Heart right ventricle (tissue), 16 donors: Measurements from ENCODE around the gene SHISA6. TPM values are rescaled to one million over a fixed set of nuclear protein-coding genes. Genes with fewer than 3 reads are reported as not detected.
"Not testable (repeated sequence)": the region's sequence is repeated elsewhere in the genome, so short reads cannot be mapped to it uniquely, and the experiment has no call there.

ENCODE experiments used
- ATAC-seq, 8 donors: fragments of 200-7000 bp; cut with Tn5 transposase; one replicate each; pipeline ENCODE4 v1.9.1; 2020; ENCODE audit warnings: mild to moderate bottlenecking in 8 of 8, moderate library complexity in 8 of 8, moderate number of reproducible peaks in 1 of 8
- DNase-seq, 2 donors: peaks; one replicate each; pipeline ENCODE4 v3.0.0-alpha.2; 2020
- H3K27ac ChIP-seq, 10 donors: fragments of 200-600 bp; sonication (generic) in 2 of 10; one replicate each; pipeline versions ENCODE4 v1.5.0 to v1.8.0; 2020 to 2022; ENCODE audit warnings: mild to moderate bottlenecking in 3 of 10
- H3K27me3 ChIP-seq, 7 donors: fragments of 200-600 bp; one replicate each; pipeline ENCODE4 v1.8.0; 2021 to 2022; ENCODE audit warnings: mild to moderate bottlenecking in 2 of 7
- H3K36me3 ChIP-seq, 9 donors: fragments of 200-600 bp; sonication (generic) in 1 of 9; one replicate each; pipeline versions ENCODE4 v1.5.0 to v1.8.0; 2020 to 2022; ENCODE audit warnings: mild to moderate bottlenecking in 2 of 9
- H3K4me1 ChIP-seq, 9 donors: fragments of 200-600 bp; sonication (generic) in 1 of 9; one replicate each; pipeline versions ENCODE4 v1.5.0 to v1.8.0; 2020 to 2022; ENCODE audit warnings: mild to moderate bottlenecking in 4 of 9
- H3K4me3 ChIP-seq, 10 donors: fragments of 200-600 bp; sonication (generic) in 2 of 10; one replicate each; pipeline versions ENCODE4 v1.5.0 to v1.8.0; 2020 to 2022; ENCODE audit warnings: mild to moderate bottlenecking in 7 of 10, moderate library complexity in 2 of 10
- H3K9me3 ChIP-seq, 11 donors: fragments of 200-600 bp in 10 of 11; sonication (generic) in 2 of 11; one replicate each; pipeline versions ENCODE4 v1.5.0 to v1.8.0; 2013 to 2022; ENCODE audit warnings: mild to moderate bottlenecking in 2 of 11, control low read depth in 1 of 11, moderate library complexity in 1 of 11
- CTCF ChIP-seq, 9 donors: fragments of 200-600 bp; sonication (generic) in 2 of 9; IDR thresholded peaks; one replicate each; pipeline versions ENCODE4 v1.5.0 to v1.8.0; 2021 to 2022; ENCODE audit warnings: antibody characterized with exemption in 9 of 9, mild to moderate bottlenecking in 5 of 9, moderate library complexity in 1 of 9
- WGBS, 2 donors: extraction: QIAGEN DNeasy Blood & Tissue Kit; methylation state at CpG; one replicate each; pipeline ENCODE4 v1.1.7; 2013; ENCODE audit warnings: inconsistent platforms in 1 of 2; 5-methylcytosine and 5-hydroxymethylcytosine counted together
- intact Hi-C, 10 donors: fragments of 100-400 bp; cut with DNase I; formaldehyde crosslinking; loops; one replicate each; pipeline versions ENCODE4 v1.11.1 to v1.14.2; 2022
- polyA plus RNA-seq, 2 donors: library from polyadenylated mRNA; stranded (reverse); fragments of 200-250 nt; gene quantifications; one replicate each; pipeline ENCODE4 v1.2.3, GENCODE V29; 2013
- total RNA-seq, 10 donors: library from RNA; stranded (reverse); fragmentation: NEBNext Ultra II Directional in 3 of 10; extraction: Animal tissue kit (Norgen Biotek cat#: 25700) in 3 of 10; gene quantifications; one replicate each; pipeline versions ENCODE4 v1.2.1 to v1.2.4, GENCODE V29; 2021 to 2023
- donor health status: Arrhythmogenic right ventricular cardiomyopathy.
- donor health status: ischemic (EF 13 %, LVEDD 7.1; RV severe dilation, severe dysfunction).
- donor health status: healthy with polysubstance abuse.
- donor health status: DM: no; HTN: yes; CAD: no.
- donor health status: DM: no; HTN: no; CAD: no.
- donor health status: ischemic (EF 25% LVEDD 6.9; RV normal size, moderate dysfunction).
- donor health status: ischemic (EF 25% LVEDD 5.7; RV mildly dilated, moderate dysfunction).
- donor health status: healthy.
- donor health status: DM: yes; HTN: yes; CAD: no.
- donor health status: Ischemic cardiomyopathy.
- donor health status: ischemic (EF 35%, LVEDD 5.7; RV mildly dilated, moderate dysfunction).
- donor health status: nonischemic (EF 11% LVEDD 7.7; RV severe dilation, severe dysfunction).
- donor health status: DM: yes; HTN: yes; CAD: no.
- donor health status: PGD.
- donor health status: ischemic (EF 29% LVEDD 5.4; RV normal size, mild dysfunction).
- donor health status: nonischemic (EF 23%, LVEDD 6.1; RV moderate dilation, normal function).

SHISA6 gene
- total and polyA plus RNA-seq, 12 donors = 0.06 to 0.66 (median 0.23) TPM

DNA sequence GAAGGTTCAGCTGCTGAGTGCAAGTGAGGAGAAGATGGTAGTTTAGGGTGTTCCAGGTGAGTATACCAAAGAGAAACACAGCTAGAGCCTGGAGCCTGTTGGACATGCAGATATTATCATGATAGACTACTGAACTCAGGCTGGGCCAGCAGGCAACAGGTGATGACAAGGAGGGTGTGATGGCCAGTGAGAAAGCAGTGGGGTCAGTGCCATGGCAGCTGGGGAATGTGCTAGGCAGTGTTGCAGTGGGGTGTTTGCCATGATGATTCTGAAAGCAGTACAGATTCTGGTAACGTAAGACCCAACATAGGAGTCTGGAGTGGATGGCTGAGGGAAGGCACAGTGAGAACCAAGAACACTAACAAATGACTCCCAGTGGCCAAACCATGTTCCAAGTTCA lies 57.4 kb downstream of the SHISA6 start:
- ATAC-seq = no peak
- no peak for TF ChIP-seq CTCF (IDR thresholded peaks at IDR 0.05)
- H3K36me3 ChIP-seq = no peaks in the 10 kb centered on the region
- no peak for DNase-seq
- peaks cover 0 to 18% (median 0%) of the 10 kb centered on the region in 7 donors for H3K27me3 ChIP-seq
- H3K27ac ChIP-seq = no peak overlapping the region
- intact Hi-C loops = loop anchor here in 1 of 10 donors (10.0 kb wide), 1 partner anchor 424 kb away; no protein-coding TSS in a partner anchor
- no peaks in the 10 kb centered on the region for H3K9me3 ChIP-seq
- no peak overlapping the region for H3K4me3 ChIP-seq
- 78 to 82% methylated on average over 1 of the region's 1 CpG for WGBS, 2 donors
- no peaks in the 10 kb centered on the region for H3K4me1 ChIP-seq

DNA sequence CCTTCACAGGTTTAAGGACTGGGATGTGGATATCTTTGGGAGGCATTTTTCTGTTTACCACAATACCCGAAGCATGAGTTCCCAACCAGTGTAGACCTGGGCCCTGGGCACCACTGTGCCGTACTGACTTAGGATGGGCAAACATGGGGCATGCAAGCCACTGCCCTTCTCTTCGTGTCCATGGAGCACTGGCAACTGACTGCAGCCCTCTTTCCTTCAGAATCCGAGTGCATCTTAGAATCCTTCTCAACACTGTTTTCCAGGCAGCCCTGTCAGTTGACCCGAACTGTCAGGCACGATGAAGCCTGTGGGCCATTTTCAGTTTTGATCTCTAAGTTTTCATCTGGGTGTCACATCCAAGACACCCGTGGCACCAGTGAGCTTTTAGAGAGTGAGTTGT lies 59.2 kb downstream of the SHISA6 start:
- no peaks in the 10 kb centered on the region for H3K36me3 ChIP-seq
- H3K27ac ChIP-seq = no peak overlapping the region
- H3K27me3 ChIP-seq = peaks cover 0 to 7% (median 0%) of the 10 kb centered on the region in 7 donors
- intact Hi-C loops = no loop called here
- DNase-seq = no peak
- no peak for TF ChIP-seq CTCF (IDR thresholded peaks at IDR 0.05)
- H3K9me3 ChIP-seq = no peaks in the 10 kb centered on the region
- ATAC-seq = no peak
- no peaks in the 10 kb centered on the region for H3K4me1 ChIP-seq
- 85 to 89% methylated on average over 7 of the region's 7 CpGs for WGBS, 2 donors
- no peak overlapping the region for H3K4me3 ChIP-seq

GRCh38 chr17:11300738-11301137 lies 59.7 kb downstream of the SHISA6 start:
- ATAC-seq (peak in 1 of 8 donors; percentile 50), DNase-seq (no peak)
- Histone ChIP-seq H3K4me3 (no peak overlapping the region), H3K27ac (no peak overlapping the region), H3K9me3 (no peaks in the 10 kb centered on the region), H3K4me1 (no peaks in the 10 kb centered on the region), H3K36me3 (no peaks in the 10 kb centered on the region), H3K27me3 (peaks cover 0 to 7% (median 0%) of the 10 kb centered on the region in 7 donors)
- intact Hi-C loops = no loop called here
- WGBS, 2 donors = 77 to 79% methylated on average over 6 of the region's 6 CpGs
- no peak for TF ChIP-seq CTCF (IDR thresholded peaks at IDR 0.05)

DNA sequence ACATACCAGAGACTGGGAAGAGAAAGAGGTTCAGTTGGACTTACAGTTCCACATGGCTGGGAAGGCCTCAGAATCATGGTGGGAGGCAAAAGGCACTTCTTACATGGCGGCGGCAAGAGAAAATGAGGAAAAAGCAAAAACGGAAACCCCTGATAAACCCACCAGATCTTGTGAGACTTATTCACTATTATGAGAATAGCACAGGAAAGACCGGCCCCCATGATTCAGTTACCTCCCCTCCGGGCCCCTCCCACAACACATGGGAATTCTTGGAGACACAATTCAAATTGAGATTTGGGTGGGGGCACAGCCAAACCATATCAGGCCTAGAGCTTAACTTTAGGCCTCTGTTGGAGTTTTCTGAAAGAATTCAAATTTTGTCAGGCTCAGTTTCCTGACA lies 60.9 kb downstream of the SHISA6 start:
- WGBS, 2 donors = 89 to 93% methylated on average over 5 of the region's 5 CpGs
- DNase-seq, H3K27ac ChIP-seq, H3K36me3 ChIP-seq, H3K9me3 ChIP-seq, H3K4me1 ChIP-seq, ATAC-seq, H3K4me3 ChIP-seq, H3K27me3 ChIP-seq, intact Hi-C loops: not testable (repeated sequence)

DNA sequence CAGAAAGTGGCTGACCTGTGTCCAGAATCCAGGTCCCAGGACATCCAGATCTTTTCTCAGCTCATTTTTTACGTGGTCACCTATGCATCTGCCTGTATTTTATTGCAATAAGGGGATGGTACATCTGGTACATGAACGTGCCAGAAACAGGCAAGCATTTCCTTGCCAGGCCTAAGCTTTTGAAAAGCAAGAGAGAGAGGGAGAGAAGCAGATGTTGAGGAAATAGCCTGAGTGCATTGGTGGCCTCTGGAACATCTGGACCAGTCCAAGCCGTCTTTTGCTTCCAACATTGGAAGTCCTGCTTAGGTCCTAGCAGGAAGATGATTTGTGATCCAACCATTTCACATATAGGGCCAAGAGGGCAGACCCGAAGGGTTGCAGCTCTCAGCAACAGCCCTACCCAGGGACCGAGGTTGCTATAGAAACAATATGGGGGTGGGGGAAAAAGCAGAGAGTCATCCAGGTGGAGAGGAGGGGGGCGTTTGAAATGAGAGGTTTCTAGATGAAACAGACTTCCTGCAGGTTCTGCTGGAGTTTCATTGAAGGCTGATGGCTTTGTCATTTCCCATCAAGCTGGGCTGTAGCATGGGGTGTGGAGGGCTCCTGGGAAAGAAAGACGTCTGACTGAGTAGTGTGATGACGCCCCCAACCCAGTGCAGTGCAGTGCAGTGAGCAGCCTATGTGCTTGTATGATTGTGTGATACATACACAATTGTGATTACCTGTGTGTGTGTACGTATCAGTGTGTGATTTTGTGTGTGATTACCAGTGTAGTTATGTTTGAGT lies 61.6 kb downstream of the SHISA6 start:
- Histone ChIP-seq H3K27me3 (peaks cover 0 to 6% (median 0%) of the 10 kb centered on the region in 7 donors), H3K27ac (no peak overlapping the region), H3K36me3 (no peaks in the 10 kb centered on the region), H3K4me3 (no peak overlapping the region), H3K4me1 (no peaks in the 10 kb centered on the region), H3K9me3 (no peaks in the 10 kb centered on the region)
- intact Hi-C loops = no loop called here
- 63 to 67% methylated on average over 9 of the region's 9 CpGs for WGBS, 2 donors
- TF ChIP-seq CTCF (IDR thresholded peaks at IDR 0.05) = no peak
- peak in 1 of 8 donors; percentile 24 for ATAC-seq
- DNase-seq = no peak
